ENCODE results near the gene PEX11A.

- TF ChIP-seq YY1 (tag by site-specific recombination; IDR thresholded peaks at IDR 0.05) = no peak
- TF ChIP-seq CTCF (tag by site-specific recombination; IDR thresholded peaks at IDR 0.05) = no peak
- no peak for TF ChIP-seq ZNF449 (tag by site-specific recombination; IDR thresholded peaks at IDR 0.05)
- TF ChIP-seq KLF8 (tag by site-specific recombination; IDR thresholded peaks at IDR 0.05) = no peak
- no peak for TF ChIP-seq PRDM4 (tag by site-specific recombination; IDR thresholded peaks at IDR 0.05)
- TF ChIP-seq INSM2 (tag by site-specific recombination; IDR thresholded peaks at IDR 0.05) = no peak
- no peak for TF ChIP-seq ZNF76 (tag by site-specific recombination; IDR thresholded peaks at IDR 0.05; ENCODE audit: borderline replicate concordance, low read depth)
- TF ChIP-seq GLI2 (tag by site-specific recombination; IDR thresholded peaks at IDR 0.05; ENCODE audit: borderline replicate concordance, low read depth) = no peak
- no peak for TF ChIP-seq ZNF777 (tag by site-specific recombination; IDR thresholded peaks at IDR 0.05; ENCODE audit: borderline replicate concordance)
- TF ChIP-seq ZBTB49 (tag by site-specific recombination; IDR thresholded peaks at IDR 0.05; ENCODE audit: low read depth) = no peak
- TF ChIP-seq ZNF274 (IDR thresholded peaks at IDR 0.05; ENCODE audit: low read length) = no peak
- no peak for TF ChIP-seq ZNF274 (tag by site-specific recombination; IDR thresholded peaks at IDR 0.05; ENCODE audit: borderline replicate concordance)
Observed at GRCh38 chr15:89666858-89667705, 23.5 kb downstream of the PEX11A start.

Measured in HEK293 (cell line).